Activated naive CD4-positive, alpha-beta T cell treated with anti-CD3 and anti-CD28 coated beads for 36 hours (primary cell): Measurements from ENCODE around the gene GBP7. TPM values are rescaled to one million over a fixed set of nuclear protein-coding genes. Genes with fewer than 3 reads are reported as not detected.

Experiments
- CTCF ChIA-PET: fragments of 350-600 bp; sonication (Branson Sonifier 250); formaldehyde crosslinking; loops from one replicate; lab custom pipeline; 2021; ENCODE audit warnings: antibody characterized with exemption; lab: Charles Lee
- DNase-seq: peaks from one replicate; pipeline ENCODE4 v3.0.0-alpha.2; 2020
- H3K27ac Mint-ChIP-seq: one replicate; pipeline ENCODE4 v1.8.0; 2021; ENCODE audit warnings: mild to moderate bottlenecking, mixed read lengths
- H3K27me3 Mint-ChIP-seq: one replicate; pipeline ENCODE4 v1.8.0; 2021; ENCODE audit warnings: low read depth, mixed read lengths
- H3K36me3 Mint-ChIP-seq: one replicate; pipeline ENCODE4 v1.8.0; 2021; ENCODE audit warnings: low read depth, mixed read lengths
- H3K4me1 Mint-ChIP-seq: one replicate; pipeline ENCODE4 v1.8.0; 2021; ENCODE audit warnings: low read depth, mixed read lengths
- H3K4me3 Mint-ChIP-seq: one replicate; pipeline ENCODE4 v1.8.0; 2021; ENCODE audit warnings: mild to moderate bottlenecking, moderate library complexity, mixed read lengths
- H3K9me3 Mint-ChIP-seq: one replicate; pipeline ENCODE4 v1.8.0; 2021; ENCODE audit warnings: mixed read lengths
- intact Hi-C: fragments of 100-400 bp; cut with micrococcal nuclease; formaldehyde crosslinking; loops from one replicate; pipeline ENCODE4 v1.15.1; 2023
- total RNA-seq, 2 experiments: library from RNA; stranded (reverse); gene quantifications; one replicate each; pipeline ENCODE4 v1.2.3, GENCODE V29; 2021

GBP7 gene
- total RNA-seq, 2 experiments from 2014 or later: 0.12 TPM; not detected in 1

DNA sequence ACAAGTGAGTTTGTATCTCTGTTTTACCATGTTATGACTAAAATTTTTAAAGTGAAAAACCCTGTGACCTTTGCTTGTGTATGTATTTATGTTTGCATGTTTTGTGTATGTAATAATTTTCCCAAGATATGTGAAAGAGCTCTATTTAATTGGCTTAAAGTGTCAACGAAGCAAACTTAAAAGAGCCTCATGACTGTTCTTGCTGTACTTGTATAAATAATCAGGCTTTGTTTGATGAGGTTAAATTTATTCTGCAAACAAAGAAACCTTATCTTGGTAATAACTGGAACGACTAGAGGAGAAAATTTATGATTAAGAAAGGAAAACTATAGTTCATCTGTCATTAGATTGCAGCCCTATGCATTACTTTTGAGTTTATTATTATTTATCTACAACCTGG is 6.6 kb downstream of the GBP7 start:
- CTCF ChIA-PET: no interaction called here
- Mint-ChIP-seq H3K9me3 (no peaks in the 10 kb centered on the region), H3K4me3 (no peak overlapping the region), H3K36me3 (no peaks in the 10 kb centered on the region), H3K27ac (no peak overlapping the region), H3K4me1 (peaks cover 12% of the 10 kb centered on the region), H3K27me3 (no peaks in the 10 kb centered on the region)
- intact Hi-C loops: no loop called here
- no peak for DNase-seq

DNA sequence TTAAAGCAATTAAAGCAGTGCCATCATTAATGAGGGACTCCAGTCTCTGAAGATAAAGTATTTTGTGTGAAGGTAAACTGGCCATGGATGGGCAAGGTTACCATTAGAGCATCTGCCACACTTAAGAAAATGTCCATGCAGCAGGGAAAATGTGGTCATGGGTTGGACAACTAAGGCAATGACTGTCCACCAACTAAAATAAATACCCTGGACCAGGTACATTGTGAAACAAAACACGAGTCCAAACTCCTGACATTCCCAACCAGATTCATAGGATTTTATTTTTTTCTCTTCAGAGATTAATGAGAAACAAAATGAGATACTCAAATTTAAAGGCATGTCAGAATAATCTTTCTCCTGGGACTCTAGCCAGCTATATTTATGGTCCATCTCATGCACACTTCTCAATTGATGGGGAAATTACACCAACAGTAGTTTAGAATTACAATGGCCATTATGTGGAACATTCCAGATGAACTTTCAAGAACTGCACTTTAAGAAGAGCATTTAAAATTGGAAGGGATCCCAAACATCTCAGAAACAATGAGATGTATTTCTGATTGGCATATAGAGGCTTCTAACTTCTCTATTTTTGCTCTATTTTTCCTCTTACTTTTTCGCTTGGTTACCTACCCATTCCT is 8.1 kb downstream of the GBP7 start:
- DNase-seq: no peak
- Mint-ChIP-seq H3K27me3 (no peaks in the 10 kb centered on the region), H3K4me3 (no peak overlapping the region), H3K4me1 (peaks cover 8% of the 10 kb centered on the region), H3K27ac (no peak overlapping the region), H3K9me3 (no peaks in the 10 kb centered on the region), H3K36me3 (no peaks in the 10 kb centered on the region)
- CTCF ChIA-PET: no interaction called here
- intact Hi-C loops: no loop called here

DNA sequence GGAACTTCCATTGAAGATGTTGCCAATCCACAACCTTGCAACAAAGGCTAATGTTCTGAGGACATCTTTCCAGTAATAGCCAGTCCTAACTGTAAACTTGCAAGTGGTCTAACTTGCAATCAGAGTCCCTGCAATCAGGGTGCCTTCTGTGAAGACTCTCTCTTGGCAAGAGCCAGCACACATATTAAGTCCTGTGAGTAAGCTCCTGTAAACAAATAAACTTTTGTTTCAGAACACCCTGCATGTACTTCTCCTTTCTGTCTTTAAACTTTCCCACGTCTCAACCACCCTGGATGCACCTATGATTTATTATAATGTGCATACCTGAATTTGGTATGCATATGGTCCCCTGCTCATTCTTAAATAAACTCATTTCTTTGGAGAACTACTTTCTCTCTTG is 9.1 kb downstream of the GBP7 start:
- peaks cover 1% of the 10 kb centered on the region for H3K9me3 Mint-ChIP-seq
- H3K4me1 Mint-ChIP-seq: peaks cover 4% of the 10 kb centered on the region
- DNase-seq: no peak
- H3K4me3 Mint-ChIP-seq: no peak overlapping the region
- H3K27ac Mint-ChIP-seq: no peak overlapping the region
- H3K36me3 Mint-ChIP-seq: no peaks in the 10 kb centered on the region
- intact Hi-C loops: no loop called here
- CTCF ChIA-PET: no interaction called here
- no peaks in the 10 kb centered on the region for H3K27me3 Mint-ChIP-seq

DNA sequence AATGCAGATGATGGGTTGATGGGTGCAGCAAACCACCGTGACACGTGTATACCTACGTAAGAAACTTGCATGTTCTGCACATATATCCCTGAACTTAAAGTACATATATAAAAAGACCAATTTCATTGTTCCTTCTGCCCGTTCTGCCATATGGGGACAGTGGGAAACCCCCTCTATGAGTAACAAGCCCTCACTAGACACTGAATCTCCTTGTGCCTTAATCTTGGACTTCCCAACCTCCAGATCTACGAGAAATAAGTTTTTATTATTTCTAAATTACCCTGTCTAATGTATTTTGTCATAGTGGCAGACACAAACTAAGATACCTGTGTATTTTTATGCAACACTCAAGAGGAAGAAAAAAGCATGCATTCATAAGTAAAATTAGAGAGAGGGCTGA is 10.0 kb downstream of the GBP7 start:
- DNase-seq: no peak
- Mint-ChIP-seq H3K4me1 (peaks cover under 1% of the 10 kb centered on the region), H3K4me3 (no peak overlapping the region), H3K27me3 (no peaks in the 10 kb centered on the region), H3K27ac (no peak overlapping the region), H3K9me3 (peaks cover 8% of the 10 kb centered on the region), H3K36me3 (no peaks in the 10 kb centered on the region)
- CTCF ChIA-PET: no interaction called here
- intact Hi-C loops: no loop called here

DNA sequence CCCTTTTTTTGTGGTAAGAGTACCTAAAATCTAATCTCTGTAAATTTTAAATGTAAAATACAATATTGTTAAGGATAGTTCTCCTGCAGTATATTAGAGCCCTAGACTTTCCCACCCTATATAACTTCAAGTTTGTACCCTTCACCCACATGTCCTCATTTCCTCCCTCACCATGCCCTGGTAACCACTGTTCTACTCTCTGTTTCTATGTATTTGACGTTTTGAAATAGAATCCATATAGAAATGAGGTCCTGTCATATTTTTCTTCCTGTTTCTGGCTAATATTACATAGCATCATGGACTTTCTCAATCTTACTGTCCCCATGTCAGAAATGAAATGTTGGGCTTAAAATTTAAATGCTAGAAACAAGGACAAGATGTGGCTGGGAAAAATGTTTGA is 24.8 kb downstream of the GBP7 start:
- CTCF ChIA-PET: no interaction called here
- Mint-ChIP-seq H3K4me3 (no peak overlapping the region), H3K36me3 (peaks cover 4% of the 10 kb centered on the region), H3K27me3 (peaks cover 2% of the 10 kb centered on the region), H3K4me1 (peaks cover 8% of the 10 kb centered on the region), H3K9me3 (peaks cover 5% of the 10 kb centered on the region), H3K27ac (no peak overlapping the region)
- no peak for DNase-seq
- intact Hi-C loops: no loop called here

DNA sequence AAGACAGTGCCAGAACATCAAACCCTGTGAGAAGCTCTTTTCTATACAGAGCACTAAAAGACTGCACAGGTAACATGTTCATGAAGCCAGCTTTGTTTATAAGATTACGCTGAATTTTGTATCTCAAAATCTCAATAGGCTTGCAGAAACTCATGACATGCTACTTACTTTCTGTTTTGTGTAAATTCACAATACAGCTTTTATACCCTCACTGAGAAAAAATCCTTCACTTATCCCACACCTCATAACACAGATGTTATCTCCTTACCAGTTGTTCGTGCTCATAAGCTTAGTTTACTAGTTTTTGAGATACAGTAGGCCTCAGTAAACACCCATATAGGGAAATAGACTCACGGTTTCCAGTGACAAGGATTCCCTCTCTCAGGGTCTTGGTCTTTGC is 25.8 kb downstream of the GBP7 start:
- CTCF ChIA-PET: no interaction called here
- no peak for DNase-seq
- intact Hi-C loops: no loop called here
- H3K36me3 Mint-ChIP-seq: no peaks in the 10 kb centered on the region
- peaks cover 2% of the 10 kb centered on the region for H3K27me3 Mint-ChIP-seq
- H3K4me1 Mint-ChIP-seq: peaks cover 11% of the 10 kb centered on the region
- no peak overlapping the region for H3K4me3 Mint-ChIP-seq
- no peak overlapping the region for H3K27ac Mint-ChIP-seq
- no peaks in the 10 kb centered on the region for H3K9me3 Mint-ChIP-seq

DNA sequence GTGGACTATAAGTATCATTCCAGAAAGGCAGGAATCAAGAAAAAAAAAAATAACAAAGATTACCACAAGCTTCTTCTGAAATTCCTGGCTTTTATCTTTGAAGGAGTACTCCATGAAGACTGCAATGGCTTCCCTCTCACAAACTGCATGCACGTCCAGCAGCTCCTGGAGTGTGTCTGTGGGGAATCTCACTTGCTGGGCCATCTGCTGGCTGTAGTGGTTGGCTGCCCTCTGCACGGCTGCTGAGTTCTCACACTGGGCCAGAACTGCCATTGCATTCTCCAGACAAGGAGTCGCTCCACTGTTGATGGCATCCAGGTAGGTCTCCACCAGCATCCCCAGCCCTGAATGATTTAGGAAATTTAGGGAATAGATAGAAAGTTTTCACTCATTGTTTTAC is 26.6 kb downstream of the GBP7 start:
- no peak overlapping the region for H3K4me3 Mint-ChIP-seq
- H3K27ac Mint-ChIP-seq: no peak overlapping the region
- DNase-seq: no peak
- peaks cover 14% of the 10 kb centered on the region for H3K4me1 Mint-ChIP-seq
- peaks cover 2% of the 10 kb centered on the region for H3K27me3 Mint-ChIP-seq
- no peaks in the 10 kb centered on the region for H3K9me3 Mint-ChIP-seq
- H3K36me3 Mint-ChIP-seq: no peaks in the 10 kb centered on the region
- intact Hi-C loops: no loop called here
- CTCF ChIA-PET: interaction anchor here (0.5 kb wide), 1 partner anchor 165 kb away, joined by 3 read pairs; no protein-coding TSS in a partner anchor

DNA sequence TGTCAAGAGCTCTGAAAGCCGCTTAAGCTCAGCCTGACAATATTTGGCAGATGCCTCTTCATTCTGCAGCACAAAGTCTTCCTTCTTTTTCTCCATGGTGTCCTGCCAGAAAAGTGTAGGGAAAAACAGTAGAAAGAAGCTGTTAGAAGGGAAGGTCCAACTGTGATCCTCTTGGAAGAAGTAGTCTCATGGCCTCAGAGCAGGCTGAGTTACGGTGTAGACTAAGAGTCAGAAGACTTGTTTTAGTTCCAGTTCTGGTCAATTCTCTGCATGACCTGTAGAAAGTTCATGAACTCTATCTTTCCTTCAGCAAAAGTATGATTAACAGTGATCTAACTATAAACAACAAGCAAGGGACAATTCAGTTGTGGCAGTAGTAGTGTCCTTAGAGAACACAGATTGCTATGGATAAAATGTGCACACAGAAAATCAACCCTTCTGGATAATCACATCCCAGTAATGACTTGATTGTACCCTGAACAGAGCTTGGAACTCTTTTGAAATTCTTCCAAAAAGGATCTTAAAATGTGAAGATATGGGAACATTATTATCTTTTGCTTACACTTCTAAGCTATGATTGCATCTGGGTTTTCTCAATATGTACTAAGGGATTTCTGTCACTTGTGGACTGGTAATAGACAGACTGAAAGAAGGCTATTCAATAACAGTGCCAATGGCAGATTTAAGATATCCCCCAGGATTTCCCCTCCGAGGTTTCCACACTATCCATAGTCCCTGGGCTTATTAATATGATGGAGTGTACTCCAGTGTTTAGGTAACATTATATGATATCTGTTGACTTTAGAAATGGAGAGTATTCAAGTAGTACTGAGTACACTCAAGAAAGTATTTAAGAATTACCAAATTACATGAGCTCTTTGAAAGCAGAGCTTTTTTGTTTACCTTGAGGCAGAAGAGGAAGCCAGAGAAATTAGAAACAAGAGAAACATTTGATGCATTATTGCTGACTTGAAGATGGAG is 27.8 kb downstream of the GBP7 start:
- Mint-ChIP-seq H3K4me3 (no peak overlapping the region), H3K9me3 (no peaks in the 10 kb centered on the region), H3K36me3 (no peaks in the 10 kb centered on the region), H3K4me1 (peaks cover 14% of the 10 kb centered on the region), H3K27me3 (peaks cover 2% of the 10 kb centered on the region), H3K27ac (no peak overlapping the region)
- CTCF ChIA-PET: interaction anchor here (0.8 to 1.0 kb wide), 2 partner anchors 62 to 210 kb away, joined by 3 to 4 read pairs; no protein-coding TSS in a partner anchor
- intact Hi-C loops: no loop called here
- DNase-seq: no peak

DNA sequence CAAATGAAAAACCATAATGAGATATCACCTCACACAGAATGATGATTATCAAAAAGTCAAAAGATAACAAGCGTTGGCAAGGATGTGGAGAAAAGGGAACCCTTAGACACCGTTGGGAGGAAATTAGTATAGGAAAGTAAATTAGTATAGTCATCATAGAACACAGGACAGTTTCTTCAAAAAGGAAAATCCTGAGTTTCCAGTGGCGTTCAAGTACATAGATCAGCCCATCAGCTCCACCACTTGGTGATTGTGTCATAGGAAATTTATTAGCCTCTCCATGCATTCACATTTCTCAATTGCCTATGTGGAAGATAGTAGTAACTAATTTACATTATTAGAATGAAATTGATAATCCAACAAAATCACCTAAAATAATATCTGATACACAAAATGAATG is 29.1 kb downstream of the GBP7 start:
- CTCF ChIA-PET: no interaction called here
- DNase-seq: no peak
- Mint-ChIP-seq H3K9me3 (no peaks in the 10 kb centered on the region), H3K27ac (no peak overlapping the region), H3K36me3 (no peaks in the 10 kb centered on the region), H3K27me3 (peaks cover 2% of the 10 kb centered on the region), H3K4me3 (no peak overlapping the region), H3K4me1 (peaks cover 13% of the 10 kb centered on the region)
- intact Hi-C loops: no loop called here

DNA sequence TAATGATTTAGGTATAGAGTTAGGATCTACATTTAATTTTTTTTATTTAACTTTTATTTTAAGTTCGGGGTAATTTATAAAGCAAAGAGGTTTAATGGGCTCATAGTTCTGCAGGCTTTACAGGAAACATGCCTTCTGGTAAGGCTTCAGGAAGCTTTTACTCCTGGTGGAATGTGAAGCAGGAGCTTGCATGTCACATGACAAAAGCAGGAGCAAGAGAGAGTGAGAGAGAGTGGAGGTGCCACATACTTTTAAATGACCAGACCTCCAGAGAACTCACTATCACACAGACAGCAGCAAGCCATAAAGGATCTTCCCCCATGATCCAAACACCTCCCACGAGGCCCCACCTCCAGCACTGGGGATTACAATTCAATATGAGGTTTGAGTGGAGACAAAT is 32.3 kb downstream of the GBP7 start:
- CTCF ChIA-PET: no interaction called here
- no peaks in the 10 kb centered on the region for H3K36me3 Mint-ChIP-seq
- intact Hi-C loops: no loop called here

DNA sequence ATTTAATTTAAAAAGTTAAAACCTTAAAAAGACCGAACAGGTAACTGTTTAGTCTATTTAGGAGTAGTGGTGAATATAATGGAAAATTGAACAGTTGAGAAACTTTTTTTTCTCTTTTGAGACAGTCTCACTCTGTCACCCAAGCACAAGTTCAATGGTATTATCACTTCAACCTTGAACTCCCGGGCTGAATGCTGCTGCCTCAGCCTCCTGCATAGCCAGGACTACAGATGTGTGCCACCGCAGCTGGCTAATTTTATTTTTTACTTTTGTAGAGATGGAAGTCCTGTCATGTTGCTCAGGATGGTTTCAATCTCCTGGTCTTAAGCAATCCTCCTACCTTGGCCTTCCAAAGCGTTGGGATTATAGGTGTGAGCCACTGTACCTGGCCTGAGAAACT is 33.6 kb downstream of the GBP7 start:
- Mint-ChIP-seq H3K4me1 (peaks cover 20% of the 10 kb centered on the region), H3K4me3 (no peak overlapping the region), H3K27ac (no peak overlapping the region), H3K9me3 (peaks cover 8% of the 10 kb centered on the region), H3K27me3 (no peaks in the 10 kb centered on the region), H3K36me3 (no peaks in the 10 kb centered on the region)
- no peak for DNase-seq
- intact Hi-C loops: no loop called here
- CTCF ChIA-PET: no interaction called here

More for the DNA sequence above, 32.3 kb downstream of the GBP7 start:
- Mint-ChIP-seq H3K4me3 (no peak overlapping the region), H3K27ac (no peak overlapping the region), H3K9me3 (peaks cover 2% of the 10 kb centered on the region), H3K4me1 (peaks cover 20% of the 10 kb centered on the region), H3K27me3 (no peaks in the 10 kb centered on the region)
- no peak for DNase-seq

DNA sequence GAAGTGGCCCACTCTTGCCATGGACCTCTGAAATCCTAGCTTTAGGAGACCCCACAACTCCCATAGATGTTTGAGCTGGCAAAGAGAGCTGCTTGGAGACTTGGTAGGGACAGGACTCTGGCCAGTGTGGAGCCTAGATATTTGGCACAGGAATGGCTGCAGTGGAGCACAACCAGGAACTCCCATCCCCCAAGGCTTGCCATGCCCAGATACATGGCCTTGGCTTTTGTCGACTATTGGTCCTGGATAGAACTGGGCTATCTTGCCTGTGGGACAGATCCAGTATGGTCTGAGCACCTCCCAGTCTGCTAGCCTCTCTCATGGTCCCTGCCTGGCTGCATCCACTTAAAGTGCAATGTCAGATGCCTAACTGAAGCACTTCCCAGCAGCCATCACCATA is 42.1 kb downstream of the GBP7 start:
- no peak overlapping the region for H3K4me3 Mint-ChIP-seq
- intact Hi-C loops: no loop called here
- CTCF ChIA-PET: no interaction called here
- DNase-seq: no peak
- H3K36me3 Mint-ChIP-seq: no peaks in the 10 kb centered on the region
- H3K27me3 Mint-ChIP-seq: no peaks in the 10 kb centered on the region
- H3K9me3 Mint-ChIP-seq: peaks cover 8% of the 10 kb centered on the region
- no peak overlapping the region for H3K27ac Mint-ChIP-seq
- H3K4me1 Mint-ChIP-seq: peaks cover 29% of the 10 kb centered on the region
